ENCODE measurements around the gene GSK3B.

DNA sequence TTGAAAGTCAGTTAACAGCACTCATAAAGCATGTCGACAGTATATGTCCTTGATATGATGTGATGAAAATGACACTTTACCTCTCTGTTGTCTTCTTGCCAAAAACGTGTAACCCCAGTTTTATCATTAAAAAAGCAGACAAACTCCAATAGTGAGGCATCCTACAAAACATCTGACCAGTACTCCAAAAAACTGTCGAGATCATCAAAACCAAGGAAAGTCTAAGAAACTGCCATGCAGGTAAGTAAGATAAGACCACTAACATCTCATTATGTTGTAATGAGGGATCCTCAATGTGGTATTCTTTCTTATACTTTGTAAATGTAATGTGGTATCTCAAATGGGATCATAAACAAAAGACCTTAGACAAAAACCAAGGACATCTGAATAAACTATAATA is 160.0 kb downstream of the GSK3B start:
- TF ChIP-seq CTCF (IDR thresholded peaks at IDR 0.05) (no peak), POLR2AphosphoS5 (IDR thresholded peaks at IDR 0.05) (no peak), POLR2A (IDR thresholded peaks at IDR 0.05) (no peak), EP300 (IDR thresholded peaks at IDR 0.05) (no peak)

Data from stomach (tissue), 4 donors.